ENCODE results near the gene KIAA0040. TPM values are rescaled to one million over a fixed set of nuclear protein-coding genes. Genes with fewer than 3 reads are reported as not detected.
A peak's percentile ranks its signal among the peaks of the same experiment; 100 is the strongest.

Gene KIAA0040
- total and polyA plus RNA-seq, 10 of the 15 experiments (the other 5 are each of a cell fraction or from before 2014, with no cell fraction given): 7.6 to 47.7 (median 23.5) TPM

DNA sequence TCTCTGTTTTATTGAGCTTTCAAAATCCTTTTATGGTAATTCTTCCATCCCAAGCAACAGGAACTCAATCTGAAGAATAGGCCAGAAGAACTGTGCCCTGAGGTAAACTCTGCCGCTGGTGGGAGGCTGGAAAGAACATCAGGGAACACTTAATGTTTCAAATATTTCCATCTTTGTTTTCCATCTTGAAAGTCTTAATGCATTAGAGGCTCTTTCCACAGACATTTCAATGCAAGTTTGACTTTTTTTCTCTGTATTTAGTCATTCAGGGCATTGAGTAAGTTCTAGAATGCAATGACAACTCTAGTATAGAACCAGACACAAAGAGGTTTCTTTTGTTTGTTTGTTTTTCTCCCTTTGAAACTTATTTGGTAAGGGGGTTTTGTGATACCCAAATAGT, 61.5 kb downstream of the KIAA0040 start:
- RAD21 ChIA-PET (ENCODE audit: unreplicated experiment): interaction anchor here (2.1 kb wide), 1 partner anchor 15 kb away, joined by 6 read pairs; no protein-coding TSS in a partner anchor
- intact Hi-C loops (cut with micrococcal nuclease; ENCODE audit: unreplicated experiment): no loop called here
- Histone ChIP-seq H3K27me3 (replicated peaks in 1 of 2; ENCODE audit: control insufficient read depth in 2 of 2, insufficient read depth in 2 of 2, low read length in 1 of 2) (no peaks in the 10 kb centered on the region), H2AFZ (ENCODE audit: control insufficient read depth, low read depth, low read length) (peak overlapping the region; percentile 3; the same call in 1 of the 2 replicates), H3K79me2 (ENCODE audit: control insufficient read depth, insufficient read depth, low read length) (no peaks in the 10 kb centered on the region), H3K27ac (ENCODE audit: control insufficient read depth, insufficient read depth) (peak overlapping the region; percentile 4; the same call in 1 of the 2 replicates), H3K36me3 (ENCODE audit: control insufficient read depth in 2 of 2, insufficient read depth in 2 of 2, low read length in 1 of 2) (no peaks in the 10 kb centered on the region), H3K9ac (ENCODE audit: control insufficient read depth, insufficient read depth, low read length) (no peak overlapping the region), H3K4me3 (no peak overlapping the region), H3K9me3 (replicated peaks; ENCODE audit: control insufficient read depth, insufficient read depth, low read length) (no peaks in the 10 kb centered on the region), H3K4me1 (ENCODE audit: control insufficient read depth, insufficient read depth, low read length) (peaks cover 28% of the 10 kb centered on the region), H3K4me2 (ENCODE audit: control insufficient read depth, insufficient read depth) (peak overlapping the region; percentile 13; the same call in 1 of the 2 replicates), H4K20me1 (ENCODE audit: control insufficient read depth, insufficient read depth) (no peaks in the 10 kb centered on the region)
- ATAC-seq (no peak), DNase-seq (ENCODE audit: low read depth, low spot score) (no peak), FAIRE-seq (no peak)
- BruUV-seq (replicated peaks): no TSS peak
- TF ChIP-seq JUND (IDR thresholded peaks at IDR 0.05; ENCODE audit: low read depth, low read length) (no peak), SPI1 (IDR thresholded peaks at IDR 0.05; ENCODE audit: borderline replicate concordance, insufficient read depth, low read depth, low read length) (no peak), POLR2AphosphoS5 (IDR thresholded peaks at IDR 0.05; ENCODE audit: low read length) (no peak), JUNB (IDR thresholded peaks at IDR 0.05) (peak; percentile 65), NFYB (IDR thresholded peaks at IDR 0.05; ENCODE audit: insufficient read depth, low read depth, low read length) (no peak), NFIC (IDR thresholded peaks at IDR 0.05; ENCODE audit: low read depth, low read length) (0 out of 2 replicates have a peak, but pooled peaks have one; percentile 36)
- TF ChIP-seq, protein P1, sequence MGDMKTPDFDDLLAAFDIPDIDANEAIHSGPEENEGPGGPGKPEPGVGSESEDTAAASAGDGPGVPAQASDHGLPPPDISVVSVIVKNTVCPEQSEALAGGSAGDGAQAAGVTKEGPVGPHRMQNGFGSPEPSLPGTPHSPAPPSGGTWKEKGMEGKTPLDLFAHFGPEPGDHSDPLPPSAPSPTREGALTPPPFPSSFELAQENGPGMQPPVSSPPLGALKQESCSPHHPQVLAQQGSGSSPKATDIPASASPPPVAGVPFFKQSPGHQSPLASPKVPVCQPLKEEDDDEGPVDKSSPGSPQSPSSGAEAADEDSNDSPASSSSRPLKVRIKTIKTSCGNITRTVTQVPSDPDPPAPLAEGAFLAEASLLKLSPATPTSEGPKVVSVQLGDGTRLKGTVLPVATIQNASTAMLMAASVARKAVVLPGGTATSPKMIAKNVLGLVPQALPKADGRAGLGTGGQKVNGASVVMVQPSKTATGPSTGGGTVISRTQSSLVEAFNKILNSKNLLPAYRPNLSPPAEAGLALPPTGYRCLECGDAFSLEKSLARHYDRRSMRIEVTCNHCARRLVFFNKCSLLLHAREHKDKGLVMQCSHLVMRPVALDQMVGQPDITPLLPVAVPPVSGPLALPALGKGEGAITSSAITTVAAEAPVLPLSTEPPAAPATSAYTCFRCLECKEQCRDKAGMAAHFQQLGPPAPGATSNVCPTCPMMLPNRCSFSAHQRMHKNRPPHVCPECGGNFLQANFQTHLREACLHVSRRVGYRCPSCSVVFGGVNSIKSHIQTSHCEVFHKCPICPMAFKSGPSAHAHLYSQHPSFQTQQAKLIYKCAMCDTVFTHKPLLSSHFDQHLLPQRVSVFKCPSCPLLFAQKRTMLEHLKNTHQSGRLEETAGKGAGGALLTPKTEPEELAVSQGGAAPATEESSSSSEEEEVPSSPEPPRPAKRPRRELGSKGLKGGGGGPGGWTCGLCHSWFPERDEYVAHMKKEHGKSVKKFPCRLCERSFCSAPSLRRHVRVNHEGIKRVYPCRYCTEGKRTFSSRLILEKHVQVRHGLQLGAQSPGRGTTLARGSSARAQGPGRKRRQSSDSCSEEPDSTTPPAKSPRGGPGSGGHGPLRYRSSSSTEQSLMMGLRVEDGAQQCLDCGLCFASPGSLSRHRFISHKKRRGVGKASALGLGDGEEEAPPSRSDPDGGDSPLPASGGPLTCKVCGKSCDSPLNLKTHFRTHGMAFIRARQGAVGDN (IDR thresholded peaks at IDR 0.05): no peak
- 86% methylated on average over 1 of the region's 1 CpG for WGBS (ENCODE audit: insufficient coverage, insufficient replicate concordance, low lambda C conversion rate, missing lambda C conversion rate)
- SMC1A ChIA-PET (ENCODE audit: uncharacterized antibody, unreplicated experiment): interaction anchor here (4.0 kb wide), 1 partner anchor 11 kb away, joined by 22 read pairs; no protein-coding TSS in a partner anchor
- in situ Hi-C loops (cut with MboI): no loop called here
- CTCF ChIA-PET: interaction anchor here (1.5 to 10.9 kb wide), 2 partner anchors 16 to 101 kb away, joined by 6 to 135 read pairs; no protein-coding TSS in a partner anchor
- POLR2A ChIA-PET: interaction anchor here (1.4 kb wide), 1 partner anchor 16 kb away, joined by 3 read pairs; no protein-coding TSS in a partner anchor
